ENCODE measurements around the gene SORL1. TPM values are rescaled to one million over a fixed set of nuclear protein-coding genes. Genes with fewer than 3 reads are reported as not detected.

Gene SORL1
- total RNA-seq, 1 donor from 2014 or later: 38.3 TPM

GRCh38 chr11:121654259-121654842 lies 202.2 kb downstream of the SORL1 start:
- TF ChIP-seq POLR2AphosphoS5 (IDR thresholded peaks at IDR 0.05; ENCODE audit: insufficient read depth in 1 of 2, low read depth in 1 of 2): no peak
- TF ChIP-seq CTCF (IDR thresholded peaks at IDR 0.05): no peak
- TF ChIP-seq POLR2A (IDR thresholded peaks at IDR 0.05): no peak
- DNase-seq (ENCODE audit: extremely low spot score in 2 of 2): no peak
- Histone ChIP-seq H3K27me3 (no peaks in the 10 kb centered on the region), H3K4me3 (no peak overlapping the region), H3K4me1 (peaks cover 27% of the 10 kb centered on the region), H3K27ac (peak overlapping the region; percentile 85), H3K36me3 (no peaks in the 10 kb centered on the region), H3K9me3 (no peaks in the 10 kb centered on the region)
- intact Hi-C loops (cut with DNase I): loop anchor here (5.0 kb wide), 1 partner anchor 853 kb away; no protein-coding TSS in a partner anchor

GRCh38 chr11:121654843-121655536 lies 202.9 kb downstream of the SORL1 start:
- H3K27ac ChIP-seq: peak overlapping the region; percentile 85
- H3K27me3 ChIP-seq: no peaks in the 10 kb centered on the region
- no peak for TF ChIP-seq POLR2AphosphoS5 (IDR thresholded peaks at IDR 0.05; ENCODE audit: insufficient read depth in 1 of 2, low read depth in 1 of 2)
- TF ChIP-seq CTCF (IDR thresholded peaks at IDR 0.05): no peak
- TF ChIP-seq POLR2A (IDR thresholded peaks at IDR 0.05): no peak
- H3K4me1 ChIP-seq: peaks cover 27% of the 10 kb centered on the region
- no peaks in the 10 kb centered on the region for H3K36me3 ChIP-seq
- DNase-seq (ENCODE audit: extremely low spot score in 2 of 2): no peak
- peak overlapping the region; percentile 40 to 41 for H3K4me3 ChIP-seq
- intact Hi-C loops (cut with DNase I): loop anchor here (5.0 kb wide), 2 partner anchors 547 to 852 kb away; no protein-coding TSS in a partner anchor
- no peaks in the 10 kb centered on the region for H3K9me3 ChIP-seq

GRCh38 chr11:121655537-121656327 lies 203.6 kb downstream of the SORL1 start:
- peak in 1 of 2 donors; percentile 97 for DNase-seq (ENCODE audit: extremely low spot score in 2 of 2)
- TF ChIP-seq POLR2A (IDR thresholded peaks at IDR 0.05): no peak
- peak; percentile 78 to 89 for TF ChIP-seq POLR2AphosphoS5 (IDR thresholded peaks at IDR 0.05; ENCODE audit: insufficient read depth in 1 of 2, low read depth in 1 of 2)
- peak; percentile 21 to 82 (median 77) for TF ChIP-seq CTCF (IDR thresholded peaks at IDR 0.05)
- Histone ChIP-seq H3K36me3 (no peaks in the 10 kb centered on the region), H3K4me3 (peak overlapping the region; percentile 40 to 41), H3K4me1 (peaks cover 27% of the 10 kb centered on the region), H3K27me3 (no peaks in the 10 kb centered on the region), H3K27ac (peak overlapping the region; percentile 85), H3K9me3 (no peaks in the 10 kb centered on the region)
- intact Hi-C loops (cut with DNase I): loop anchor here (1.0 to 5.0 kb wide), 2 partner anchors 445 to 547 kb away; no protein-coding TSS in a partner anchor

- intact Hi-C loops (cut with DNase I): loop anchor here (1.0 to 5.0 kb wide), 2 partner anchors 444 to 546 kb away; no protein-coding TSS in a partner anchor
- no peaks in the 10 kb centered on the region for H3K27me3 ChIP-seq
Measured at GRCh38 chr11:121656328-121657090, 204.4 kb downstream of the SORL1 start.

More at GRCh38 chr11:121656328-121657090, 204.4 kb downstream of the SORL1 start:
- Histone ChIP-seq H3K36me3 (no peaks in the 10 kb centered on the region), H3K27ac (peak overlapping the region; percentile 85), H3K4me1 (peaks cover 27% of the 10 kb centered on the region), H3K4me3 (peak overlapping the region; percentile 40 to 41), H3K9me3 (no peaks in the 10 kb centered on the region)
- TF ChIP-seq CTCF (IDR thresholded peaks at IDR 0.05) (no peak), POLR2AphosphoS5 (IDR thresholded peaks at IDR 0.05; ENCODE audit: insufficient read depth in 1 of 2, low read depth in 1 of 2) (no peak), POLR2A (IDR thresholded peaks at IDR 0.05) (no peak)
- peak in 1 of 2 donors; percentile 91 for DNase-seq (ENCODE audit: extremely low spot score in 2 of 2)
